B cell (primary cell): Measurements from ENCODE around the gene LUC7L. TPM values are rescaled to one million over a fixed set of nuclear protein-coding genes. Genes with fewer than 3 reads are reported as not detected.

Experiments used
- ATAC-seq: fragments of 200-7000 bp; cut with Tn5 transposase; one replicate; pipeline ENCODE4 v1.10.0; 2021; ENCODE audit warnings: low read depth, mild to moderate bottlenecking, moderate number of reproducible peaks, moderate library complexity
- CTCF ChIA-PET: fragments of 350-600 bp; sonication (Branson Sonifier 250); formaldehyde crosslinking; loops from one replicate; lab custom pipeline; 2021; ENCODE audit warnings: antibody characterized with exemption, inconsistent platforms; lab: Charles Lee
- POLR2A ChIA-PET: fragments of 350-600 bp; sonication (Branson Sonifier 250); formaldehyde crosslinking; loops from one replicate; lab custom pipeline; 2021; ENCODE audit warnings: antibody characterized with exemption; lab: Charles Lee
- DNase-seq: peaks from one replicate; pipeline ENCODE4 v3.0.0; 2013
- H2AFZ ChIP-seq: 2 replicates; pipeline ENCODE4 v1.6.1; 2012; ENCODE audit warnings: mild to moderate bottlenecking, low read depth, low read length; ENCODE audit not compliant: insufficient read depth, poor library complexity, severe bottlenecking
- H3K27ac ChIP-seq, 2 donors: 1 replicate in 1 of 2; 2 replicates in 1 of 2; pipeline ENCODE4 v1.5.1; 2012 to 2013; ENCODE audit warnings: low read length in 2 of 2, mild to moderate bottlenecking in 2 of 2, moderate library complexity in 1 of 2
- H3K27me3 ChIP-seq, 4 experiments: fragments of 200-600 bp in 1 of 4; sonication (generic) in 1 of 4; replicated peaks in 1 of 4; 1 replicate in 2 of 4; 2 replicates in 2 of 4; pipeline versions ENCODE4 v1.6.1 to v1.7.0; 2013 to 2016; ENCODE audit warnings: low read length in 3 of 4, mild to moderate bottlenecking in 2 of 4, mixed read lengths in 1 of 4, moderate library complexity in 1 of 4; ENCODE audit not compliant: insufficient read depth in 4 of 4, control insufficient read depth in 3 of 4; ENCODE audit errors: control extremely low read depth in 1 of 4
- H3K36me3 ChIP-seq, 2 experiments: replicated peaks in 1 of 2; 1 replicate in 1 of 2; 2 replicates in 1 of 2; pipeline versions ENCODE4 v1.6.1 to v1.7.1; 2013; ENCODE audit warnings: low read length in 1 of 2; ENCODE audit not compliant: insufficient read depth in 2 of 2, control insufficient read depth in 1 of 2; ENCODE audit errors: control extremely low read depth in 1 of 2, extremely low read depth in 1 of 2
- H3K4me1 ChIP-seq, 2 donors: fragments of 200-600 bp in 1 of 2; sonication (generic) in 1 of 2; 1 replicate in 1 of 2; 2 replicates in 1 of 2; pipeline versions ENCODE4 v1.5.1 to v1.6.1; 2013 to 2017; ENCODE audit warnings: low read length in 2 of 2; ENCODE audit not compliant: control insufficient read depth in 2 of 2, insufficient read depth in 2 of 2
- H3K4me2 ChIP-seq: replicated peaks from 2 replicates; pipeline ENCODE3; 2012; ENCODE audit warnings: mild to moderate bottlenecking, low read depth, low read length; ENCODE audit not compliant: poor library complexity, severe bottlenecking
- H3K4me3 ChIP-seq, 5 experiments: fragments of 200-600 bp in 1 of 5; sonication (generic) in 1 of 5; 1 replicate in 3 of 5; 2 replicates in 2 of 5; pipeline versions ENCODE4 v1.5.1 to v1.7.0; 2011 to 2016; ENCODE audit warnings: low read length in 4 of 5, mild to moderate bottlenecking in 4 of 5, low read depth in 2 of 5, control low read depth in 1 of 5, moderate library complexity in 1 of 5; ENCODE audit not compliant: insufficient read depth in 1 of 5; ENCODE audit errors: control extremely low read depth in 1 of 5, extremely low read depth in 1 of 5
- H3K79me2 ChIP-seq: fragments of 200-600 bp; sonication (generic); one replicate; pipeline ENCODE4 v1.6.0; 2016; ENCODE audit warnings: low read length; ENCODE audit not compliant: control insufficient read depth, insufficient read depth
- H3K9ac ChIP-seq: fragments of 200-600 bp; sonication (generic); 2 replicates; pipeline ENCODE4 v1.6.1; 2017; ENCODE audit warnings: mild to moderate bottlenecking, low read length, moderate library complexity
- H3K9me3 ChIP-seq, 3 donors: one replicate each; pipeline versions ENCODE4 v1.6.1 to v1.7.1; 2013; ENCODE audit warnings: low read length in 2 of 3; ENCODE audit not compliant: control insufficient read depth in 2 of 3, insufficient read depth in 1 of 3; ENCODE audit errors: control extremely low read depth in 1 of 3
- H4K20me1 ChIP-seq: 2 replicates; pipeline ENCODE4 v1.6.0; 2012; ENCODE audit warnings: mild to moderate bottlenecking, low read length; ENCODE audit not compliant: insufficient read depth, control insufficient read depth, poor library complexity, severe bottlenecking
- H3K27ac Mint-ChIP-seq: one replicate; pipeline ENCODE4 v1.8.0; 2021; ENCODE audit warnings: mixed read lengths
- H3K27me3 Mint-ChIP-seq: one replicate; pipeline ENCODE4 v1.8.0; 2021; ENCODE audit warnings: mixed read lengths
- H3K4me1 Mint-ChIP-seq: one replicate; pipeline ENCODE4 v1.8.0; 2021; ENCODE audit warnings: mixed read lengths
- H3K4me3 Mint-ChIP-seq: one replicate; pipeline ENCODE4 v1.8.0; 2021; ENCODE audit warnings: mixed read lengths
- H3K9me3 Mint-ChIP-seq: one replicate; pipeline ENCODE4 v1.8.0; 2022; ENCODE audit warnings: mixed read lengths; ENCODE audit not compliant: insufficient read depth
- EZH2 ChIP-seq: IDR thresholded peaks from 2 replicates; pipeline ENCODE4 v1.6.1; 2012; ENCODE audit warnings: borderline replicate concordance, low read depth, mild to moderate bottlenecking, moderate library complexity, low read length; ENCODE audit not compliant: insufficient read depth, poor library complexity, severe bottlenecking
- WGBS: methylation state at CpG from one replicate; pipeline ENCODE4 v1.1.5; 2013; ENCODE audit warnings: missing lambda C conversion rate; ENCODE audit not compliant: insufficient coverage; 5-methylcytosine and 5-hydroxymethylcytosine counted together
- intact Hi-C: fragments of 100-400 bp; cut with micrococcal nuclease; formaldehyde crosslinking; loops from one replicate; pipeline ENCODE4 v1.10.0; 2022
- polyA plus RNA-seq: library from polyadenylated mRNA; depleted of rRNA; stranded (reverse); fragments of >200 nt; gene quantifications from 2 replicates; pipeline ENCODE4 v1.2.3, GENCODE V29; 2012
- total RNA-seq, 2 donors: library from RNA; stranded (reverse); fragments of 120-200 nt in 1 of 2; gene quantifications; 1 replicate in 1 of 2; 2 replicates in 1 of 2; pipeline versions ENCODE4 v1.2.3 to v1.2.4, GENCODE V29; 2013 to 2022
- TF ChIP-seq, protein P1 (sequence below): fragments of 200-600 bp; IDR thresholded peaks from one replicate; pipeline ENCODE4 v1.8.0; 2022; ENCODE audit warnings: antibody characterized with exemption, mild to moderate bottlenecking

Gene LUC7L
- total and polyA plus RNA-seq, 2 donors (not counting 1 experiment from before 2014, with no cell fraction given): 148 to 181 TPM

DNA sequence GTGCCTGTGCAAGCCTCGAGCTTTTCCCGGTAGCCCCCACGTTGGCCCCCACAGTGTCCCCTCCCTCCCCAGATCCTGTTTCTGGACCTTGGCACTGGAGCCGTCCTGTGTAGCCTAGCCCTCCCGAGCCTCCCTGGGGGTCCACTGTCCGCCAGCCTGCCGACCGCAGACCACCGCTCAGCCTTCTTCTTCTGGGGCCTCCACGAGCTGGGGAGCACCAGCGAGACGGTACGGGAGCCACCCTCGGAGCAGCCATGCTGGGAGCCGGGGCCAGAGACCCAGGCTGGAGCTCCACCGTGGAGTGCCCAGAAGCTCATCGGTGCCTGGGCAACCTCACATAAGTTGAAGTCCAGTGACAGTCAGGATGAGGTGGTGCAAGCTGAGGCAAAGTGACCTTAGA is 34.7 kb upstream of the LUC7L start:
- ChIA-PET CTCF (no interaction called here), POLR2A (no interaction called here)
- Histone ChIP-seq H2AFZ (no peak overlapping the region), H3K4me2 (no peak overlapping the region), H3K27ac (no peak overlapping the region), H3K36me3 (peaks cover 0 to 36% of the 10 kb centered on the region in 2 experiments), H3K4me3 (no peak overlapping the region), H3K9ac (no peak overlapping the region), H3K9me3 (no peaks in the 10 kb centered on the region), H3K79me2 (no peaks in the 10 kb centered on the region), H3K4me1 (no peaks in the 10 kb centered on the region), H3K27me3 (no peaks in the 10 kb centered on the region), H4K20me1 (no peaks in the 10 kb centered on the region)
- Mint-ChIP-seq H3K4me3 (no peak overlapping the region), H3K27me3 (no peaks in the 10 kb centered on the region), H3K27ac (no peak overlapping the region), H3K9me3 (no peaks in the 10 kb centered on the region), H3K4me1 (no peaks in the 10 kb centered on the region)
- WGBS: 96% methylated on average over 17 of the region's 17 CpGs
- TF ChIP-seq, protein P1, sequence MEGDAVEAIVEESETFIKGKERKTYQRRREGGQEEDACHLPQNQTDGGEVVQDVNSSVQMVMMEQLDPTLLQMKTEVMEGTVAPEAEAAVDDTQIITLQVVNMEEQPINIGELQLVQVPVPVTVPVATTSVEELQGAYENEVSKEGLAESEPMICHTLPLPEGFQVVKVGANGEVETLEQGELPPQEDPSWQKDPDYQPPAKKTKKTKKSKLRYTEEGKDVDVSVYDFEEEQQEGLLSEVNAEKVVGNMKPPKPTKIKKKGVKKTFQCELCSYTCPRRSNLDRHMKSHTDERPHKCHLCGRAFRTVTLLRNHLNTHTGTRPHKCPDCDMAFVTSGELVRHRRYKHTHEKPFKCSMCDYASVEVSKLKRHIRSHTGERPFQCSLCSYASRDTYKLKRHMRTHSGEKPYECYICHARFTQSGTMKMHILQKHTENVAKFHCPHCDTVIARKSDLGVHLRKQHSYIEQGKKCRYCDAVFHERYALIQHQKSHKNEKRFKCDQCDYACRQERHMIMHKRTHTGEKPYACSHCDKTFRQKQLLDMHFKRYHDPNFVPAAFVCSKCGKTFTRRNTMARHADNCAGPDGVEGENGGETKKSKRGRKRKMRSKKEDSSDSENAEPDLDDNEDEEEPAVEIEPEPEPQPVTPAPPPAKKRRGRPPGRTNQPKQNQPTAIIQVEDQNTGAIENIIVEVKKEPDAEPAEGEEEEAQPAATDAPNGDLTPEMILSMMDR: no peak
- TF ChIP-seq EZH2: no peak
- no peak for DNase-seq
- ATAC-seq: no peak
- intact Hi-C loops: no loop called here

DNA sequence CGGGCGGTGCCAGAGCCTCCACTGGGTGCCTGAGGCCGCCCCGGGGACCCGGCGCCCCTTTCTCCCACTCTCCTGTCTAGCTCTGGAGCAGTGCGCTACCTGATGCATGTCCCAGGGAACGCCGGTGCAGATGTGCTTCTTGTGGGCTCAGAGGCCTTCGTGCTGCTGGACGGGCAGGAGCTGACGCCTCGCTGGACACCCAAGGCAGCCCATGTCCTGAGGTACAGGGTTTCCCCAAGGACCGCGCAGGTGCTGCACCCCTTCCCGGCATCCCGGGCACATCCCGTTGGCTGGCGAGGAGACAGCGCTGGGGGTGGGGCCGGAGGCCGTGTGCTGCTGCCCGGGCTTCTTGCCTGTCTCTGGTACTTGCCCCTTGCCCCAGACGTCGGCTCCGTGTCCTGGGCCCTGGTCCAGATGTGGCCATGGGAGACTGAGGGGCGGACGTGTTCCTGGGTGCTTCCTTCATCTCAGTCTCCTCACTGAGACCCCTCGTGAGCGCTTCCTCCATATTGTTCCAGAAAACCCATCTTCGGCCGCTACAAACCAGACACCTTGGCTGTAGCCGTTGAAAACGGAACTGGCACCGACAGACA is 34.0 kb upstream of the LUC7L start:
- H3K27me3 ChIP-seq: no peaks in the 10 kb centered on the region
- DNase-seq: no peak
- ChIA-PET POLR2A (no interaction called here), CTCF (no interaction called here)
- H3K36me3 ChIP-seq: peaks cover 0 to 37% of the 10 kb centered on the region in 2 experiments
- intact Hi-C loops: no loop called here
- Mint-ChIP-seq H3K9me3 (no peaks in the 10 kb centered on the region), H3K4me3 (no peak overlapping the region), H3K27me3 (no peaks in the 10 kb centered on the region), H3K27ac (no peak overlapping the region), H3K4me1 (no peaks in the 10 kb centered on the region)
- TF ChIP-seq, protein P1: no peak
- WGBS: 98% methylated on average over 32 of the region's 35 CpGs
- H3K4me2 ChIP-seq: no peak overlapping the region
- H3K4me3 ChIP-seq: no peak overlapping the region
- no peak overlapping the region for H3K9ac ChIP-seq
- no peaks in the 10 kb centered on the region for H4K20me1 ChIP-seq
- no peaks in the 10 kb centered on the region for H3K79me2 ChIP-seq
- no peak overlapping the region for H3K27ac ChIP-seq
- ATAC-seq: no peak
- H3K9me3 ChIP-seq: no peaks in the 10 kb centered on the region
- no peak overlapping the region for H2AFZ ChIP-seq
- no peaks in the 10 kb centered on the region for H3K4me1 ChIP-seq
